ENCODE data around the gene FBXL4.

The FBXL4 gene

GRCh38 chr6:98823428-98824161, 124.2 kb downstream of the FBXL4 start:
- TF ChIP-seq CTCF (IDR thresholded peaks at IDR 0.05; ENCODE audit: poor library complexity, severe bottlenecking) = no peak
- Histone ChIP-seq H3K9me3 (ENCODE audit: severe bottlenecking) (no peaks in the 10 kb centered on the region), H3K4me3 (ENCODE audit: severe bottlenecking) (no peak overlapping the region), H3K27ac (ENCODE audit: poor library complexity, severe bottlenecking) (no peak overlapping the region), H3K27me3 (ENCODE audit: insufficient read depth, poor library complexity, severe bottlenecking) (peaks cover 86% of the 10 kb centered on the region), H3K4me1 (ENCODE audit: insufficient read depth, poor library complexity, severe bottlenecking) (no peaks in the 10 kb centered on the region), H3K36me3 (ENCODE audit: low read depth) (no peaks in the 10 kb centered on the region)
- ATAC-seq (ENCODE audit: low read depth) = no peak
- DNase-seq (ENCODE audit: low spot score) = no peak

- H3K36me3 ChIP-seq (ENCODE audit: low read depth) = no peaks in the 10 kb centered on the region
- peaks cover 69% of the 10 kb centered on the region for H3K27me3 ChIP-seq (ENCODE audit: insufficient read depth, poor library complexity, severe bottlenecking)
- TF ChIP-seq CTCF (IDR thresholded peaks at IDR 0.05; ENCODE audit: poor library complexity, severe bottlenecking) = no peak
- H3K4me3 ChIP-seq (ENCODE audit: severe bottlenecking) = no peak overlapping the region
- DNase-seq (ENCODE audit: low spot score) (no peak), ATAC-seq (ENCODE audit: low read depth) (no peak)
- H3K27ac ChIP-seq (ENCODE audit: poor library complexity, severe bottlenecking) = no peak overlapping the region
- no peaks in the 10 kb centered on the region for H3K4me1 ChIP-seq (ENCODE audit: insufficient read depth, poor library complexity, severe bottlenecking)
- H3K9me3 ChIP-seq (ENCODE audit: severe bottlenecking) = no peaks in the 10 kb centered on the region
Observed at GRCh38 chr6:98821756-98822405, 125.9 kb downstream of the FBXL4 start.

Measured in RWPE2 (cell line).